MCF 10A (cell line): ENCODE data around the gene TRAF2. TPM values are rescaled to one million over a fixed set of nuclear protein-coding genes. Genes with fewer than 3 reads are reported as not detected.

Experiments
- BruUV-seq: library from RNA; stranded (reverse); fragments of 400-500 nt; replicated peaks from 2 replicates; lab custom pipeline; 2021; lab: Mats Ljungman, UMichigan
- CTCF ChIA-PET: fragments of 300-600 bp; sonication (Branson Sonifier 250); formaldehyde crosslinking; extraction: SDS; loops from one replicate; lab custom pipeline; 2021; ENCODE audit warnings: antibody characterized with exemption, inconsistent platforms; lab: Yijun Ruan, JAX
- POLR2A ChIA-PET: fragments of 300-600, 350-650 bp; sonication (Branson Sonifier 250); formaldehyde crosslinking; extraction: SDS; loops from one replicate; lab custom pipeline; 2020; ENCODE audit warnings: antibody characterized with exemption, inconsistent platforms; lab: Yijun Ruan, JAX
- DNase-seq: peaks from one replicate; pipeline ENCODE4 v3.0.0-alpha.2; 2018; ENCODE audit not compliant: unreplicated experiment
- H3K27ac Mint-ChIP-seq: one replicate; pipeline ENCODE4 v1.8.0; 2022; ENCODE audit warnings: mild to moderate bottlenecking, low read depth, mixed read lengths; ENCODE audit not compliant: unreplicated experiment
- H3K27me3 Mint-ChIP-seq: one replicate; pipeline ENCODE4 v1.8.0; 2022; ENCODE audit warnings: mixed read lengths; ENCODE audit not compliant: insufficient read depth, unreplicated experiment
- H3K36me3 Mint-ChIP-seq: one replicate; pipeline ENCODE4 v1.8.0; 2022; ENCODE audit warnings: mild to moderate bottlenecking, moderate library complexity, mixed read lengths; ENCODE audit not compliant: insufficient read depth, unreplicated experiment
- H3K4me1 Mint-ChIP-seq: one replicate; pipeline ENCODE4 v1.8.0; 2022; ENCODE audit warnings: mixed read lengths; ENCODE audit not compliant: insufficient read depth, unreplicated experiment
- H3K4me3 Mint-ChIP-seq: one replicate; pipeline ENCODE4 v1.8.0; 2022; ENCODE audit warnings: mild to moderate bottlenecking, moderate library complexity, mixed read lengths; ENCODE audit not compliant: unreplicated experiment
- H3K9me3 Mint-ChIP-seq: one replicate; pipeline ENCODE4 v1.8.0; 2022; ENCODE audit warnings: mixed read lengths; ENCODE audit not compliant: unreplicated experiment
- intact Hi-C: fragments of 100-400 bp; cut with micrococcal nuclease; formaldehyde crosslinking; loops from 2 replicates; pipeline ENCODE4 v1.14.1; 2022
- total RNA-seq: library from RNA; stranded (reverse); gene quantifications from 2 replicates; pipeline ENCODE4 v1.2.3, GENCODE V29; 2022
- TF ChIP-seq, protein P1 (sequence below): fragments of 200-600 bp; IDR thresholded peaks from one replicate; pipeline ENCODE4 v1.8.0; 2022; ENCODE audit warnings: antibody characterized with exemption, mild to moderate bottlenecking; ENCODE audit not compliant: unreplicated experiment

The TRAF2 gene
- total RNA-seq, 1 experiment from 2014 or later = 14.1 TPM

DNA sequence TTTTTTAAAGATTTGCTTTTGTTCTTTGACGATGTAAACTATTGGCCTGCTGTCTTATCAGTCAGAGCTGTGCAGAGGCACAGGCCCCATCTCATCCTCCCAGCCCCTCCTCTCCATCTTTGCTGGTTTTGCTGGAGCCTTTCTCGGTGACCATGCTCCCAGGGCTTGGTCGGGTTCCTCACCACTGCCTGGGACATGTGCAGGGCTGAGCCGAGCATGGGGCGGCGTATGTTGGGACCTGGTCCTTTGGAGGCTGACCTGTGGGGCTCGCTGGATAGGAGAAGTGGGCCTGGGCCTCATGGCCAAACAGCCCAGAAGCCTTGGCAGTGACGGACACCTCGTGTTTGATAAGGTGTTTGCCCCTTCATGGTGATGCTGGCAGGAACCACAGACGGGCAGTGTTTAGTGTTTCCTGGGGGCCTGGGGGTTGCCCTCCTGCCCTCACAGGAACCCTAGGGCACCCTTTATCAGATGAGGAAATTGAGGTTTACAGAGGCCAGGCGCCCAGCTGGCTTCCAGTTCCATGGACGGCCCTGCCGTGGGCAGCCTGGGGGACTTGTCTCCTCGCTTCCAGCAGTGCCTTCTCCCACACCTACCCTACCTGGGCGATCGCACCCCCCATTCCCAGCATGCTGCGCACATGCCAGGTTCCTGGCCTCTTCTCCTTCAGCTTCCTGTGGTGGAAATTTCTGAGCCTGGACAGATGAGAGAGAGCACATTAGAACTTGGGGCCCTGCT lies 27.6 kb downstream of the TRAF2 start:
- no peak for DNase-seq
- no peaks in the 10 kb centered on the region for H3K9me3 Mint-ChIP-seq
- BruUV-seq = no TSS peak
- intact Hi-C loops = no loop called here
- peaks cover 53% of the 10 kb centered on the region for H3K36me3 Mint-ChIP-seq
- no peaks in the 10 kb centered on the region for H3K4me1 Mint-ChIP-seq
- no peak overlapping the region for H3K27ac Mint-ChIP-seq
- CTCF ChIA-PET = no interaction called here
- no peak overlapping the region for H3K4me3 Mint-ChIP-seq
- POLR2A ChIA-PET = no interaction called here
- H3K27me3 Mint-ChIP-seq = no peaks in the 10 kb centered on the region
- TF ChIP-seq, protein P1, sequence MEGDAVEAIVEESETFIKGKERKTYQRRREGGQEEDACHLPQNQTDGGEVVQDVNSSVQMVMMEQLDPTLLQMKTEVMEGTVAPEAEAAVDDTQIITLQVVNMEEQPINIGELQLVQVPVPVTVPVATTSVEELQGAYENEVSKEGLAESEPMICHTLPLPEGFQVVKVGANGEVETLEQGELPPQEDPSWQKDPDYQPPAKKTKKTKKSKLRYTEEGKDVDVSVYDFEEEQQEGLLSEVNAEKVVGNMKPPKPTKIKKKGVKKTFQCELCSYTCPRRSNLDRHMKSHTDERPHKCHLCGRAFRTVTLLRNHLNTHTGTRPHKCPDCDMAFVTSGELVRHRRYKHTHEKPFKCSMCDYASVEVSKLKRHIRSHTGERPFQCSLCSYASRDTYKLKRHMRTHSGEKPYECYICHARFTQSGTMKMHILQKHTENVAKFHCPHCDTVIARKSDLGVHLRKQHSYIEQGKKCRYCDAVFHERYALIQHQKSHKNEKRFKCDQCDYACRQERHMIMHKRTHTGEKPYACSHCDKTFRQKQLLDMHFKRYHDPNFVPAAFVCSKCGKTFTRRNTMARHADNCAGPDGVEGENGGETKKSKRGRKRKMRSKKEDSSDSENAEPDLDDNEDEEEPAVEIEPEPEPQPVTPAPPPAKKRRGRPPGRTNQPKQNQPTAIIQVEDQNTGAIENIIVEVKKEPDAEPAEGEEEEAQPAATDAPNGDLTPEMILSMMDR = no peak

DNA sequence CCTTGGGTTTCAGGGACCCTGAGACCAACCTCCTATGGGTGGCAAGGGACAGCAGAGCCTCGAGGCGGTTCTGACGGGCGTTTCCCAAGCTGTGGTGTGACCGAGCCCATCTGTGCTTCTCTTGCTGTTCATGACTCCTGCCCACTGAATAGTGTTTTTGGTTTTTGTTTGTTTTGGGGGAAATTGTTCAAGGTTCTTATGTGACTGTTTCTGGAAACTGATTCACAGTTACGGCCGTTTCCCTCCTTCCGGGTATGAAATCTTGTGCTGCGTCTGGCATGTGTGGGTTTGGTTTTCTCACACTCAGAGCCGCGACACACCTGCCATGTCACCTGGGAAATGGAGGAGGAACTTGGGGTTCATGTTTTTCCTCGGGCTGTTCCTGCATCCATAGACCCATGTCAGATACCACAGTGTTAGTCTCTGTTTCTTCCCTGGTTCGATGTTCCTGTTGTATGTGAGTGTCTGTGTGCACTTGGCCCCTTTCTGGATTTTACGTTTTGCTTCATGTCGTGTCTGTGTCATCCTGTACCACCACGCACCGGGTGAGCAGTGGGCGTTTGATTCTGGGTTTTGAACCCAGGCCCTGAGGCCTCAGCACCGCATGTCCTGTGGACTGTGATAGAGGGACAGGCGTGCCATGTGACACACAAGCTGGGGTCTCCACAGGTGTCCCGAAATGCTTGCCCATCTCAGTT lies 29.5 kb downstream of the TRAF2 start:
- H3K36me3 Mint-ChIP-seq = peaks cover 57% of the 10 kb centered on the region
- H3K27ac Mint-ChIP-seq = no peak overlapping the region
- no peak overlapping the region for H3K4me3 Mint-ChIP-seq
- H3K27me3 Mint-ChIP-seq = no peaks in the 10 kb centered on the region
- BruUV-seq = no TSS peak
- TF ChIP-seq, protein P1 = no peak
- H3K9me3 Mint-ChIP-seq = no peaks in the 10 kb centered on the region
- no peak for DNase-seq
- intact Hi-C loops = no loop called here
- POLR2A ChIA-PET = no interaction called here
- CTCF ChIA-PET = no interaction called here
- no peaks in the 10 kb centered on the region for H3K4me1 Mint-ChIP-seq

DNA sequence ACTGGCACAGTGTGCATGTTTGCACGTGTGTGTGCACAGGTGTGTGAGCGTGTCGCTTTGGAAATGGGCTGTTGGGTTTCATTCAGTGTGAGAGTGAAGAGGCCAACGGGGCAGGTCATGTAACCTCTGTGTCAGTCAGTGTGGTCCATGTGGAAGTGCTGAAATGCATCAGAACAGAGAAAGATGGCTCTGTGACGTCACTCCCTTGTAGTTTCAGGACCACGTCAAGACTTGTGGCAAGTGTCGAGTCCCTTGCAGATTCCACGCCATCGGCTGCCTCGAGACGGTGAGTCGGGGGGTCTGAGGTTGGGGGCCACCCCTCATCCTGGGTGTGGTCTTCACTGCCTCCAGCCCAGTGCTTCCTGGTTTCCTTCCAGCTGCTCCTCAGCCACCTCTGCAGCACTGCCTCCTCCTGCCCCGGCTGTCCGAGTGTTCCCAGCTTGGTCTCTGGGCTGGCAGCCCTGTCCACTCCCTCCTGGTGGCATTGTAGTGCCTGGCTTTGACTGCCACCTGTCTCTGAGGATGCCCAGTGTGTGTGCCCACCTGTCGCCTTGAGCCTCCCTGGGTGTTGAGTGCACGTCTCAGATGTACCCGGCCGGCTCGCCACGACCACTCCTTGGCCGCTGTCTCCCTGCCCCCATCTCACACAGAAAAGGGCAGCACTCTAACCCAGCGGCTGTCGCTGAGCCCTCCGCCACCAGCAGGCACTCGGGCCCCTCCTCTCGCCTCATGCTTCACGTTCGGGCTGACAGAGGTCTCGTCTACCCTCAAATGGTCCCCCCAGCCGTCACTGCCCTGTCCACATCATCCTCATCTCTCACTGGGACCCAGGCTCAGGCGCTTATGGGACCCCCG lies 30.2 kb downstream of the TRAF2 start:
- no peaks in the 10 kb centered on the region for H3K27me3 Mint-ChIP-seq
- no peak overlapping the region for H3K4me3 Mint-ChIP-seq
- no peaks in the 10 kb centered on the region for H3K9me3 Mint-ChIP-seq
- POLR2A ChIA-PET = no interaction called here
- no peaks in the 10 kb centered on the region for H3K4me1 Mint-ChIP-seq
- intact Hi-C loops = no loop called here
- H3K36me3 Mint-ChIP-seq = peaks cover 57% of the 10 kb centered on the region
- BruUV-seq = no TSS peak
- H3K27ac Mint-ChIP-seq = no peak overlapping the region
- CTCF ChIA-PET = no interaction called here
- TF ChIP-seq, protein P1 = no peak
- DNase-seq = no peak

DNA sequence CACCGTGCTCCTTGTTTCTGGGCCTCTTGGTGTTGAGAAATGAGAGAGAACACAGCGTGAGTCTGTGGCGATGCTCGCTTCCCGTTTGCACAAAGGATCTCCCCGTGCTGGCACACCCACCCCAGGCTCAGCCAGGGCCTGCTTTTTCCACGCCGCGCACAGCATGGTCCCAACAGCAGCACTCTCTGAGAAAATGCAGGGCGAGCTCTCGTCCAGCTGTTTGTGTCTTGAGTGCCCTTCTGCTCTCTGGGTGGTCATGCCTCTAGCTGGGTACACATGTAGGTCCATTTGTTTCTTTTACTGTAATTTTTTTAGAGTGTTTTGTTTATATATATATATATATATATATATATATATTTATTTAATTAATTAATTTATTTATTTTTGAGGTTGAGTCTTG lies 31.6 kb downstream of the TRAF2 start:
- Mint-ChIP-seq H3K27me3 (no peaks in the 10 kb centered on the region), H3K27ac (no peak overlapping the region), H3K4me3 (no peak overlapping the region), H3K36me3 (peaks cover 60% of the 10 kb centered on the region), H3K4me1 (no peaks in the 10 kb centered on the region), H3K9me3 (no peaks in the 10 kb centered on the region)
- BruUV-seq = no TSS peak
- ChIA-PET CTCF (interaction anchor here (0.6 kb wide), 1 partner anchor 9 kb away, joined by 4 read pairs; no protein-coding TSS in a partner anchor), POLR2A (no interaction called here)
- intact Hi-C loops = no loop called here
- TF ChIP-seq, protein P1 = no peak
- no peak for DNase-seq
